GM18951 (cell line): ENCODE measurements around the gene CEBPA.
"Not testable (repeated sequence)": the region's sequence is repeated elsewhere in the genome, so short reads cannot be mapped to it uniquely, and the experiment has no call there.

ENCODE experiments used
- POLR2A ChIP-seq: IDR thresholded peaks from 4 replicates; pipeline ENCODE4 v1.6.1; 2011; ENCODE audit warnings: mild to moderate bottlenecking; ENCODE audit not compliant: insufficient read length, insufficient read depth; ENCODE audit errors: extremely low read depth
- in situ Hi-C: fragments of 300-500 bp; cut with MboI; formaldehyde crosslinking; loops from one replicate; pipeline ENCODE4 v1.12.0; 2022; ENCODE audit warnings: low sequenced_read_pairs, mixed read lengths, inconsistent platforms; ENCODE audit not compliant: unreplicated experiment

CEBPA gene

GRCh38 chr19:33335446-33335845 is 33.1 kb upstream of the CEBPA start:
- in situ Hi-C loops = no loop called here
- no peak for TF ChIP-seq POLR2A

- TF ChIP-seq POLR2A = no peak
- in situ Hi-C loops = no loop called here
Observed at GRCh38 chr19:33334271-33334670, 31.9 kb upstream of the CEBPA start.

- in situ Hi-C loops = no loop called here
- no peak for TF ChIP-seq POLR2A
Observed at GRCh38 chr19:33333642-33334041, 31.3 kb upstream of the CEBPA start.

- no peak for TF ChIP-seq POLR2A
- in situ Hi-C loops = no loop called here
Observed at GRCh38 chr19:33333151-33333550, 30.8 kb upstream of the CEBPA start.

GRCh38 chr19:33332248-33332647 is 29.9 kb upstream of the CEBPA start:
- in situ Hi-C loops = no loop called here
- TF ChIP-seq POLR2A = no peak

GRCh38 chr19:33329736-33330135 is 27.4 kb upstream of the CEBPA start:
- in situ Hi-C loops = no loop called here
- no peak for TF ChIP-seq POLR2A

- in situ Hi-C loops = no loop called here
- no peak for TF ChIP-seq POLR2A
Observed at GRCh38 chr19:33329060-33329459, 26.7 kb upstream of the CEBPA start.

GRCh38 chr19:33325920-33326319 is 23.6 kb upstream of the CEBPA start:
- no peak for TF ChIP-seq POLR2A
- in situ Hi-C loops = no loop called here

GRCh38 chr19:33324628-33325027 is 22.3 kb upstream of the CEBPA start:
- in situ Hi-C loops = no loop called here
- TF ChIP-seq POLR2A = no peak

- in situ Hi-C loops = no loop called here
Observed at GRCh38 chr19:33323093-33323820, 20.9 kb upstream of the CEBPA start.

GRCh38 chr19:33320636-33321035 is 18.3 kb upstream of the CEBPA start:
- no peak for TF ChIP-seq POLR2A
- in situ Hi-C loops = no loop called here

More at GRCh38 chr19:33323093-33323820, 20.9 kb upstream of the CEBPA start:
- no peak for TF ChIP-seq POLR2A

GRCh38 chr19:33317991-33318390 is 15.7 kb upstream of the CEBPA start:
- in situ Hi-C loops = not testable (repeated sequence)

GRCh38 chr19:33317517-33317916 is 15.2 kb upstream of the CEBPA start:
- TF ChIP-seq POLR2A = no peak
- in situ Hi-C loops = no loop called here

- in situ Hi-C loops = no loop called here
- TF ChIP-seq POLR2A = no peak
Observed at GRCh38 chr19:33316541-33317264, 14.4 kb upstream of the CEBPA start.

GRCh38 chr19:33312808-33313207 is 10.5 kb upstream of the CEBPA start:
- in situ Hi-C loops = not testable (repeated sequence)

- TF ChIP-seq POLR2A = no peak
- in situ Hi-C loops = no loop called here
Observed at GRCh38 chr19:33312065-33312464, 9.7 kb upstream of the CEBPA start.
